C4-2B (cell line): Measurements from ENCODE around the gene ATP9A.

Experiments
- CTCF ChIP-seq: fragments of 450-650 bp; conservative IDR thresholded peaks from 2 replicates; pipeline ENCODE4 v1.5.1; 2017; ENCODE audit warnings: mild to moderate bottlenecking
- ZFX ChIP-seq: fragments of 450-650 bp; IDR thresholded peaks from 2 replicates; pipeline ENCODE4 v1.6.1; 2017

GRCh38 chr20:51660672-51661608 is 107.2 kb downstream of the ATP9A start:
- TF ChIP-seq CTCF (no peak), ZFX (no peak)
